ENCODE measurements around the gene NEB.
"Not testable (repeated sequence)": the region's sequence is repeated elsewhere in the genome, so short reads cannot be mapped to it uniquely, and the experiment has no call there.

Gene NEB

DNA sequence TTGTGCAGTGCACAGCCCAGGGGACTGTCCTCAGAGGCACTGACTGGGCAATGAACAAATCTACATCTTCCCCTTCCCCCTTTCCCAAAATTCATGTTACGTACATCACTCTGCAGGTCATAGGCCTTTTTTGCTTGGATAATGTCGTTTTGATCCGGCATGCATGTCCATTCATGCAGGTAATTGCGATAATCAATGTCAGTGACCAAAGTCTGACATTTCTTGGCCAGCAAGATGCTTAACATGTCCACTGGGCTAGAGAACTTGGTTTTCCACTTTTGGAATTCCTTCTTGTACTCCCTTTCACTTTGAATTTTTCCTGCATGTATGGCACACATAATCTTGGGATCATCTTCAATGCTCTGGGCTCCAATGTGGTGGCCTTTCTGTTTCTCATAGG lies 124.6 kb downstream of the NEB start:
- no peak for DNase-seq

DNA sequence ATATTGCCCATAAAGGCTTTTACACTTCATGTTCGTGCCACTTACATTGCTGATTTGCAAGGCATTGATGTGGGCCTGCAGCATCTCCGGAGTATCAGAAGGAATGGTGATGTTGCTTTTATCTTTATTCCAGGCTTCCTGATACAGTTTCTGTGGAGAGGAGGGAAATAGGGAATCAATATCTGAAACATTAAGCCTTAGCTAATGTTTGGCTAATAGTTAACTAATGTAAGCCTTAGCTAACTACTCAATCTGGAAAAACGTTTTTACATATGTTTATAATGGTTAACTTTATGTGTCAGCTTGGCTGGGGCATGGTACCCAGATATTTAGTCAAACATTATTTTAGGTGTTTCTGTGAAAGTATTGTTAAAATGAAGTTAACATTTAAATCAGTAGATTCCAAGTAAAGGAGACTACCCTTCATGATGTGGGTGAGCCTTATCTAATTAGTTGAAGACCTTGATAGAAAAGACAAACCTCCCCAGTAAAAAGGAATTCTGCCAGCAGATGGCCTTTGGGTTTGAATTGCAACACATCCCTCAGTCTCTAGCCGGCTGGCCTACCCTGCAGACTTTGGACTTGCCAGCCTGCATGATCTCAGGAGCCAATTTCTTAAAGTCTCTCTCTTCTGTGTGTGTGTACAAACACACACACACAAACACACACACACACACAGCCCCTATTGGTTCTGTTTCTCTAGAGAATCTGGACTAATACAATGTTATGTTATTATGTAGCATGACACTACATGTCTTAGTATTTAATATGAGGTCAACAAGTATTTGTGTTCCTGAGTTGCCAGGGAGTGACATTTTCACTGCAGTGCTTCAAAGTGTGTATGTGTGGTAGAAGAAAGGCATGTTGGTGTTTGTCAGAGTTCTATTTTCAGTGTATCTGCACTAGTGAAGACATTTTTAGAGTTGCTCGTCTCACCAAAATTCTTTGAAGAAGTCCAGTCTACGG lies 126.5 kb downstream of the NEB start:
- DNase-seq = not testable (repeated sequence)

DNA sequence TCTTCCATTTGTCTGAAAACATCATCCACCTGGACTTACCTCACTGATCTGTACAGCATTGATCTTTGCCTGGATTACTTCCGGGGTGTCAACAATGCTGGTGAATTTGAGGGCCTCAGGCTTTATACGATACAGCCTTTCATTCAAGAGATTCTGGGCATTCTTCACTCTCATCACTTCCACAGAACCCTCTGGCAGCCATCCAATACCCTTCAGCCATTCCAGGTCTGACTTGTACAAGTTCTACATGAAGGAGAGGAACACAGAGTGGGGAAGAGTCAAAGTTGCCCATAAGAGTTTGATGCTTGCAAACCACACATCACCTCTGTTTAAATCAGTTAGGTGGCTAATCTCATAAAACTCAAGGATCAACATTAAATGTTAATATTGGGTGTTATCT lies 130.7 kb downstream of the NEB start:
- not testable (repeated sequence) for DNase-seq

GRCh38 chr2:151602402-151602801 lies 131.9 kb downstream of the NEB start:
- not testable (repeated sequence) for DNase-seq

DNA sequence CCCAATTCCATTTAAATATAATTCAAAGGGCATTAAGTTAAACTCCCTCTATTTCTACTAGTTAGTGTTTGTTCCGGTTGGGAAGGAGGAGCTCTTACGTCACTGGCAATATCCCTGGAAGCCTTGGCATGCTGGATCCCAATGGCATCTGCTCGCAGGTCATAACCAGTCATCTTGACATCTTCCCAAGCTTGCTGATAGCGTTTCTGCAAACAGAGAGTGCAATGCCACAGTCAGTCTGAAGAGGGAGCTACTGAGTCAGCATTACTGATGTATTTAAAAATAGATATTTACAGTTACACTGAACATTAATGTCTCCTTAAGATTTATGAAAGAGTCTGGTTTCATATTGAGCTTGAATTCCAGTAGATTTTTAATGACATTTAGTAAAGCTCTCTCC lies 132.5 kb downstream of the NEB start:
- not testable (repeated sequence) for DNase-seq

GRCh38 chr2:151596903-151597608 lies 137.2 kb downstream of the NEB start:
- not testable (repeated sequence) for DNase-seq

GRCh38 chr2:151591908-151592255 lies 142.4 kb downstream of the NEB start:
- DNase-seq = not testable (repeated sequence)

DNA sequence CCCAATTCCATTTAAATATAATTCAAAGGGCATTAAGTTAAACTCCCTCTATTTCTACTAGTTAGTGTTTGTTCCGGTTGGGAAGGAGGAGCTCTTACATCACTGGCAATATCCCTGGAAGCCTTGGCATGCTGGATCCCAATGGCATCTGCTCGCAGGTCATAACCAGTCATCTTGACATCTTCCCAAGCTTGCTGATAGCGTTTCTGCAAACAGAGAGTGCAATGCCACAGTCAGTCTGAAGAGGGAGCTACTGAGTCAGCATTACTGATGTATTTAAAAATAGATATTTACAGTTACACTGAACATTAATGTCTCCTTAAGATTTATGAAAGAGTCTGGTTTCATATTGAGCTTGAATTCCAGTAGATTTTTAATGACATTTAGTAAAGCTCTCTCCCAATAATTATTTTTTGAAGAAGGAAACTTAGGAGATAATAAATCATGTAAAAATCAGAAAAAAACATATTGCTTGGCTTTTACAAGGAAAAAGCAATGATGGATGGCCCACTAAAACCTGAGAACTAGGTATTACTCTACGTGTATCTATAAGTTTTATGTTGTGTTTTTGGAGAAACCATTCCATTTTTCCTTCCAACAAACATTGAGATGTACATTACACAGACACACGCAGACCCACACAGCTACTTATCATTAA lies 142.9 kb downstream of the NEB start:
- DNase-seq = not testable (repeated sequence)

DNA sequence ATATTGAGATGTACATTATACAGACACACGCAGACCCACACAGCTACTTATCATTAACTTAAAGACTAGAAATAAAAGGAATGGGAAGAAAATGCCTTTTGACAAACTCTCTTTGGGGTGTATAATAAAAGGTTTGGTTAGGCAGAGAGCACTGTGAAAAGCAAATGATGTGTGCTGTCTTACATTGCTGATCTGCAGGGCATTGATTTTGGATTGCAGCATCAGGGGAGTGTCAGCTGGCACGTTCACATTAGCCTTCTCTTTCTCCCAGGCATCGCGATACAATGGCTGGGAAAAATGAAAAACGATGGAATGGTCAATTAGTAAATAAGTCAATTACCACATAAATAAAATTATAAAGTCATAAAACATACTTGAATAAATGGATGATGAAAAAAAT lies 153.0 kb downstream of the NEB start:
- not testable (repeated sequence) for DNase-seq

DNA sequence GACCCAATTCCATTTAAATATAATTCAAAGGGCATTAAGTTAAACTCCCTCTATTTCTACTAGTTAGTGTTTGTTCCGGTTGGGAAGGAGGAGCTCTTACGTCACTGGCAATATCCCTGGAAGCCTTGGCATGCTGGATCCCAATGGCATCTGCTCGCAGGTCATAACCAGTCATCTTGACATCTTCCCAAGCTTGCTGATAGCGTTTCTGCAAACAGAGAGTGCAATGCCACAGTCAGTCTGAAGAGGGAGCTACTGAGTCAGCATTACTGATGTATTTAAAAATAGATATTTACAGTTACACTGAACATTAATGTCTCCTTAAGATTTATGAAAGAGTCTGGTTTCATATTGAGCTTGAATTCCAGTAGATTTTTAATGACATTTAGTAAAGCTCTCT lies 153.6 kb downstream of the NEB start:
- not testable (repeated sequence) for DNase-seq

- DNase-seq = no peak
These were observed 157.2 kb downstream of the NEB start for GRCh38 chr2:151577116-151577515.

DNA sequence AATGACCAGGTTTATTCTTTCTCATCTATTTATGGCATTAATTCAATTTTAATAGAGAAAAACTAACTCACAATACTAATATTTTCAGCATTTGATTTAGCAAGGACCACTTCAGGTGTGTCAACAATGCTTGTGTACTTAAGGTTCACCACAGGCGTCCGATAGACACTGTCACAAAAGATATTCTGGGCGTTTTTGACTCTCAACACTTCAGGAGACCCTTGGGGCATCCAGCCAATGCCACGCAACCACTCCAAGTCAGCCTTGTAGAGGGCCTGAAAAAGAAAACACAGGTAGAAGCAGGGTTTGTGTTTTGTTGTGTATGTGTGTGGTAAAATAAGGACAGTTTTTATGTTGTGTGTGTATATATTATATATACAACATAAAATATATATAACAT lies 158.2 kb downstream of the NEB start:
- no peak for DNase-seq

- DNase-seq = no peak
These were observed 158.9 kb downstream of the NEB start for GRCh38 chr2:151575338-151575737.

- DNase-seq = no peak
These were observed 164.1 kb downstream of the NEB start for GRCh38 chr2:151570191-151570590.

DNA sequence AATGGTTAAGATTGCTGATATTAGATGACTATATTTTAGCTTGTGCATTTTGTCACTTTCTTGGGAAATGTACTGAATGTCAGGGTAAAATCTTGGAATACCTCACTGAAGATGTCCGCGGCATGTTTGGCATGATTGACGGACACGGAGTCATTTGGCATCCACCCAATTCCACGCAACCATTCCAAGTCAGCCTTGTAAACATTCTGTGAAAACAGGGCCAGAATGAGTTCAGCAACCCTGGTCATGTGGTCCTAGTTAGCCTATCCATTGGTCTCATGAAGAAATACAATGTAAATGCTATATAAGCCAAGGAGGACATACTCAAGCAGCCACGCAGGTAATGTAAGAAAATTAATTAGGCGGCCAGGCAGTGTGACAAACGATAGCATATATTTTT lies 165.1 kb downstream of the NEB start:
- no peak for DNase-seq

- DNase-seq = no peak
These were observed 165.8 kb downstream of the NEB start for GRCh38 chr2:151568501-151568900.

GRCh38 chr2:151567006-151567405 lies 167.3 kb downstream of the NEB start:
- no peak for DNase-seq

- DNase-seq = no peak
These were observed 171.9 kb downstream of the NEB start for GRCh38 chr2:151562398-151562797.

DNA sequence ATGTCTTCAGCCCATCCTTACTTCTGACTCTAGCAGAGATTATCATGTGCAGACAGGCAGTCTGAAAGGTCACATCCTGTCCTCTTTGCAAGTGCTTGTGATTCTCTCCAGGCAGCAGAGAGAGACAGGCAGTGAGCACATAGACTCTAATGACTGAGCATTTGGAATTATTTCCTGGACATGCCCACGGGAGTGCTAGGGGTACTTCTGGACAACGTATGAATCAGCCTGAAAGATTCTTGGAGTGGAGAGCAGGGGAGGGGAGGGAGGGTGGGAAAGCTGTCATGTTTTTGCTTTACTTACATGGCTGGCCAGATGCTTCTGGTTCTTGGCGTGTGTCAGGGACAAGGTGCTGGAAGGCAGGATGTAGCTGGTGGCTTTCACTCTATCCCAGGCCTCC lies 174.0 kb downstream of the NEB start:
- DNase-seq = no peak

- DNase-seq = not testable (repeated sequence)
These were observed 174.8 kb downstream of the NEB start for GRCh38 chr2:151559431-151559830.

DNA sequence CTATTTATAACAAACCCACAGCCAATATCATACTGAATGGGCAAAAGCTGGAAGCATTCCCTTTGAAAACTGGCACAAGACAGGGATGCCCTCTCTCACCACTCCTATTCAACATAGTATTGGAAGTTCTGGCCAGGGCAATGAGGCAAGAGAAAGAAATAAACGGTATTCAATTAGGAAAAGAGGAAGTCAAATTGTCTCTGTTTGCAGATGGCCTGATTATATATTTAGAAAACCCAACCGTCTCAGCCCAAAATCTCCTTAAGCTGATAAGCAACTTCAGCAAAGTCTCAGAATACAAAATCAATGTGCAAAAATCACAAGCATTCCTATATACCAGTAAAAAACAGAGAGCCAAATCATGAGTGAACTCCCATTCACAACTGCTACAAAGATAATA lies 176.4 kb downstream of the NEB start:
- not testable (repeated sequence) for DNase-seq

DNA sequence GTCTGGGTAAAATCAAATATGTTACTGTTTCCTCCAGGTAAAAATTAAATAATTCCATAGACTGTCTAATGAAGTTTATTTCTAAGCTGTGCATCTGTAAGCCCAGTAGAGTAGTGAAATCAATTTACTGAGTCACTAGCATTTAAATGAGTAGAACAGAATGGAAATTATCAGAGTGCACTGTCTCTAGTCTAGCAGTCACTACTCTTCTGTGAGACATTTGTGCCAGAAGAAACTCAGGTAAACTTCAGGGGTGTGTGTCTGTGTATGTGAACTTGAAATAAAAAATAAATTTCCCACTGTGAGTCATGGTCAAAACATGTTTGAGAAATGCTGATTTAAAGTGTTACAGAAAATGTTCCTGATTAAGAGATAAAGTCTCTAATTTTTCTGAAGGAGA lies 178.2 kb downstream of the NEB start:
- no peak for DNase-seq

GRCh38 chr2:151552287-151552686 lies 182.0 kb downstream of the NEB start:
- no peak for DNase-seq

DNA sequence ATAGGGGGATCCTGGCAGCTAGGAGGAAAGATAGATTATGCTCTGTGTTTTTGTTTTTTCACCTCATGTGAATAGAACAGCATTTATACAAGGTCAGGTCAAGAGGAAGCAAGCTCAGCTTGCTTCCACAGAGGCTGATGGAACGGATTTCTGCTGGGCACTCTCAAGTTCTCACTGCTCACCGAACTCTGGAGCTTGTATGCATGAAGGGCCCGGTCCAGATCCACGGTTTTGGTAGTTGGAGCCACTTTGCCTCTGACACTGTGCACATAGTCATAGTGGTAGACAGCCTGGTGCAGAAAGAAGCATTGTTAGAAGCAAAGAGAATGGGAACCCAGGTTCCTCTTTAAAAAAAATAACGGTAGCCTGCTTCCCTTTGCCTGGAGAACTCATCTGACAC lies 182.7 kb downstream of the NEB start:
- no peak for DNase-seq

All from femur (tissue), 1 donor.